ENCODE results near the gene SMYD3.

DNA sequence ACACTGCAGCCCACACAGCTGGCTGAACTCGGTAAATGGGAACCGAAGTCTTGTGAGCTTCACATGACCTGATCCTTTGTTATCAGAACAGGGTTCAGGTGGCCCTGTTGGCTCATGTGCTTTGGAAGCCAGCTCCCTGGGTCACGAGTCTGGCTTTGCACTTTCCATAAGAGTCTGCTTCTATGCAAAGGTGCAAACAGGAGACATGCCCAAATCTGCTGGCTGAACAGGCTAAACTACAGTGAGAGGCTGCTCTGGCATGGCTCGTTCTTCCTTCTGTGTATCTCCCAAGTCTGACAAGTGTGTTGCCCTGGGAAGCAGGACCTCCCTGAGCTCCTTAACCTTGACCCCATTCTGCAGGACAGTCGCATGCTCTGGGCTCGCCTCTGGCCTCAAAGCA, 802.7 kb downstream of the SMYD3 start:
- TF ChIP-seq, protein P1, sequence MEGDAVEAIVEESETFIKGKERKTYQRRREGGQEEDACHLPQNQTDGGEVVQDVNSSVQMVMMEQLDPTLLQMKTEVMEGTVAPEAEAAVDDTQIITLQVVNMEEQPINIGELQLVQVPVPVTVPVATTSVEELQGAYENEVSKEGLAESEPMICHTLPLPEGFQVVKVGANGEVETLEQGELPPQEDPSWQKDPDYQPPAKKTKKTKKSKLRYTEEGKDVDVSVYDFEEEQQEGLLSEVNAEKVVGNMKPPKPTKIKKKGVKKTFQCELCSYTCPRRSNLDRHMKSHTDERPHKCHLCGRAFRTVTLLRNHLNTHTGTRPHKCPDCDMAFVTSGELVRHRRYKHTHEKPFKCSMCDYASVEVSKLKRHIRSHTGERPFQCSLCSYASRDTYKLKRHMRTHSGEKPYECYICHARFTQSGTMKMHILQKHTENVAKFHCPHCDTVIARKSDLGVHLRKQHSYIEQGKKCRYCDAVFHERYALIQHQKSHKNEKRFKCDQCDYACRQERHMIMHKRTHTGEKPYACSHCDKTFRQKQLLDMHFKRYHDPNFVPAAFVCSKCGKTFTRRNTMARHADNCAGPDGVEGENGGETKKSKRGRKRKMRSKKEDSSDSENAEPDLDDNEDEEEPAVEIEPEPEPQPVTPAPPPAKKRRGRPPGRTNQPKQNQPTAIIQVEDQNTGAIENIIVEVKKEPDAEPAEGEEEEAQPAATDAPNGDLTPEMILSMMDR (IDR thresholded peaks at IDR 0.05; ENCODE audit: borderline replicate concordance, extremely low read depth, low read length, poor library complexity, severe bottlenecking) = no peak
- no peak for TF ChIP-seq EZH2 (IDR thresholded peaks at IDR 0.05; ENCODE audit: borderline replicate concordance, low read depth, low read length, severe bottlenecking)

Data from DND-41 (cell line).